Karpas-422 (cell line): Measurements from ENCODE around the gene PPP1R9B. TPM values are rescaled to one million over a fixed set of nuclear protein-coding genes. Genes with fewer than 3 reads are reported as not detected.

ENCODE experiments used
- DNase-seq: peaks from one replicate; pipeline ENCODE4 v3.0.0-alpha.2; 2015
- H2AFZ ChIP-seq: fragments of 200-600 bp; sonication (generic); 2 replicates; pipeline ENCODE4 v1.6.1; 2014; ENCODE audit warnings: antibody characterized with exemption, low read length, mixed read lengths
- H3K27ac ChIP-seq: fragments of 200-600 bp; sonication (generic); 2 replicates; pipeline ENCODE4 v1.5.1; 2014; ENCODE audit warnings: mild to moderate bottlenecking, low read length, moderate library complexity
- H3K27me3 ChIP-seq: fragments of 200-600 bp; sonication (generic); 2 replicates; pipeline ENCODE4 v1.6.1; 2014; ENCODE audit warnings: low read length, mixed read lengths
- H3K36me3 ChIP-seq: fragments of 200-600 bp; sonication (generic); 2 replicates; pipeline ENCODE4 v1.6.1; 2014; ENCODE audit warnings: low read length, mixed read lengths; ENCODE audit not compliant: insufficient read depth
- H3K4me1 ChIP-seq: fragments of 200-600 bp; sonication (generic); 2 replicates; pipeline ENCODE4 v1.6.1; 2014; ENCODE audit warnings: mild to moderate bottlenecking, low read length, mixed read lengths
- H3K4me2 ChIP-seq: fragments of 200-600 bp; sonication (generic); 2 replicates; pipeline ENCODE4 v1.6.1; 2014; ENCODE audit warnings: low read length, low read depth, mild to moderate bottlenecking; ENCODE audit not compliant: poor library complexity, severe bottlenecking
- H3K4me3 ChIP-seq: fragments of 200-600 bp; sonication (generic); 2 replicates; pipeline ENCODE4 v1.5.1; 2014; ENCODE audit warnings: mild to moderate bottlenecking, antibody characterized with exemption, low read length, mixed read lengths
- H3K79me2 ChIP-seq: fragments of 200-600 bp; sonication (generic); 2 replicates; pipeline ENCODE4 v1.6.1; 2014; ENCODE audit warnings: mild to moderate bottlenecking, low read length, mixed read lengths
- H3K9ac ChIP-seq: fragments of 200-600 bp; sonication (generic); 2 replicates; pipeline ENCODE4 v1.6.0; 2014; ENCODE audit warnings: low read length
- H3K9me2 ChIP-seq: fragments of 200-600 bp; sonication (generic), shearing (Covaris generic); replicated peaks from 2 replicates; pipeline ENCODE4 v1.6.0; 2014; ENCODE audit warnings: mild to moderate bottlenecking, low read length, moderate library complexity; ENCODE audit not compliant: insufficient read depth
- H3K9me3 ChIP-seq: fragments of 300-700, 200-600 bp; sonication (generic); 2 replicates; pipeline ENCODE4 v1.6.1; 2014; ENCODE audit warnings: low read length, mixed read lengths
- H4K20me1 ChIP-seq: fragments of 200-600 bp; sonication (generic); 2 replicates; pipeline ENCODE4 v1.6.1; 2014; ENCODE audit warnings: mild to moderate bottlenecking, antibody characterized with exemption, low read length, low read depth; ENCODE audit not compliant: insufficient read depth
- total RNA-seq: library from RNA; depleted of rRNA; stranded (reverse); fragments of >200 nt; shearing (Covaris generic); gene quantifications from 2 replicates; pipeline ENCODE4 v1.2.3, GENCODE V29; 2014; ENCODE audit warnings: low replicate concordance

PPP1R9B gene
- total RNA-seq, 1 experiment from 2014 or later = 41.0 TPM

DNA sequence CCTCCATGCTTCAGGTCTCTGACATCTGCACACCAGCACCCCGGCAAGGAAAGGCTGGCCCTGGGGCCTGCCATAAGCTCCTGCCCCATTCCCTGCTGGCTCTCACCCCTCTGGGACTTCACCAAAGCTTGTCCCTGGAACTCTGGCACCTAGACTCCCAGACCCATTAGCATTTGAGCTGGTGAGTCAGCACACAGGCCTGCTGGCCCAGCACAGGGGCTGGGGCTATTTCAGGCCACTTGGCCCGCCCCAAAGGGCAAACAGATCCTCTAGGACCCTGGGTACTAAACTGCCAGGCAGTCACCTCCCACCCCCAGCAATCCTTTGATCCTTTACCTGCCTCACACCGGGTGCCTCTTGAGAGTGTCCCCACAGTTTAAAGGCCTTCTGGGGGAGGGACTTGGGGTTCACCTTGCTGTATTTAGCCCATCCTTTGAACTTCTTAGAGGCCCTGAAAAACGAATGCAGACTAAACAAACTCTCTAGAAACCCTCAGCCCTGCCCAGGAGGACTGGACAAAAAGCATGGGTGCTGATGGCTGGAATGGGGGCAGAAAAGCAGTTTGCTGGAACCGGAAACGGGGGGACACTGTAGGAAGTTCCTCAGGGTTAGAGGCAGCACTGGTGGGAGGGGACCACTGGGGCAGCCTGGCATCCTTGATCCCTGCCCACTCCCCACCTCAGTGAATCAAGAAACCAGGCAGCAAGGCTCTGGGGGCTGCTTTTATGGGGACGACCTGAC lies 17.3 kb downstream of the PPP1R9B start:
- Histone ChIP-seq H3K4me1 (no peaks in the 10 kb centered on the region), H3K79me2 (no peaks in the 10 kb centered on the region), H3K4me2 (no peak overlapping the region), H2AFZ (no peak overlapping the region), H3K9me2 (no peaks in the 10 kb centered on the region), H3K27ac (no peak overlapping the region), H3K4me3 (no peak overlapping the region), H3K9me3 (no peaks in the 10 kb centered on the region), H3K36me3 (peaks cover 10% of the 10 kb centered on the region), H3K27me3 (no peaks in the 10 kb centered on the region), H4K20me1 (peaks cover 18% of the 10 kb centered on the region; the same call in 1 of the 2 replicates), H3K9ac (no peak overlapping the region)
- DNase-seq = no peak

GRCh38 chr17:50132104-50132794 lies 18.2 kb downstream of the PPP1R9B start:
- Histone ChIP-seq H3K9me2 (no peaks in the 10 kb centered on the region), H3K79me2 (no peaks in the 10 kb centered on the region), H3K27me3 (no peaks in the 10 kb centered on the region), H3K4me3 (no peak overlapping the region), H3K9ac (no peak overlapping the region), H3K36me3 (peaks cover 2% of the 10 kb centered on the region; the same call in 1 of the 2 replicates), H4K20me1 (peaks cover 10% of the 10 kb centered on the region; the same call in 1 of the 2 replicates), H3K4me2 (no peak overlapping the region), H3K27ac (no peak overlapping the region), H3K9me3 (no peaks in the 10 kb centered on the region), H3K4me1 (no peaks in the 10 kb centered on the region), H2AFZ (no peak overlapping the region)
- DNase-seq = no peak

DNA sequence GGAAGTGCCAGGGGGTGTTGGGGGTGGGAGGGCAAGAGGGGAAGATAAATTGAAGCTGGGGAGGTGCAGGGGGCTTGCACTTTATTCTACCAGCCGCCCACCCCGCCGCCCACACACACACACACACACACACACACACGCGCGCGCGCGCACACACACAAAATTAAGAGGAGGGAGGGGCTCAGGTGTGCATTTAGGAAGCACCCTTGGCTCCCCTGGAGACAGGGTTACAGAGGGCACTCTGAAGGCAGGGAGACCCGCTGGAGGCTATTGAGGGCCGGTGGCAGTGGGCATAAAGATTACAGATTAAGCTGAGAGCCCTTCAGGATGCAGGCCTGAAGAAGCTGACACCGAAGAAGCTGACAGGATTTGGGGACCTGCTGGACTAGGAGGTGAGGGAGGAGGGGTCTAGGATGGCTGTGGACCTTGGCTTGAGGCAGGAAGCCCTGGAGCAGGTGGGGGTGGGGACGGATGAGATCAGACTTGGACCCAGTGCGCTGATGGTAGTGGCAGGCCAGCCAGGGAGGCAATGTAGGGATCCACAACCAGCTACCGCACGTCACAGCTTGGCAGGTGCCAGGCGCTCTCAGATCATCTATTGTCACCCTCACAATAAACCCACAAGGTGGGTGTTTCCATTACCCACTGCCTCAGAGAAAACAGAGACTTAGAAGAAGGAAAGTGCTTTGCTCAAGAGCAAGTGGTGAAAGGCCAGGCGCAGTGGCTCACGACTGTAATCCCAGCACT lies 19.7 kb downstream of the PPP1R9B start:
- H3K36me3 ChIP-seq = no peaks in the 10 kb centered on the region; the same call in 1 of the 2 replicates
- no peaks in the 10 kb centered on the region for H3K79me2 ChIP-seq
- no peaks in the 10 kb centered on the region for H3K9me2 ChIP-seq
- H3K4me3 ChIP-seq = no peak overlapping the region
- H3K4me2 ChIP-seq = no peak overlapping the region
- H3K9me3 ChIP-seq = no peaks in the 10 kb centered on the region
- no peak overlapping the region for H3K9ac ChIP-seq
- DNase-seq = no peak
- no peak overlapping the region for H3K27ac ChIP-seq
- H3K27me3 ChIP-seq = no peaks in the 10 kb centered on the region
- H2AFZ ChIP-seq = no peak overlapping the region
- no peaks in the 10 kb centered on the region for H3K4me1 ChIP-seq
- peaks cover 7% of the 10 kb centered on the region; the same call in 1 of the 2 replicates for H4K20me1 ChIP-seq

GRCh38 chr17:50129728-50130558 lies 20.5 kb downstream of the PPP1R9B start, which contains the start of gene SAMD14:
SAMD14 (minus strand) TSS chr17:50130160; CDS start chr17:50124959, 5,201 bp downstream.
- Histone ChIP-seq H3K4me1 (no peaks in the 10 kb centered on the region), H3K36me3 (no peaks in the 10 kb centered on the region; the same call in 1 of the 2 replicates), H3K79me2 (no peaks in the 10 kb centered on the region), H3K27me3 (no peaks in the 10 kb centered on the region), H3K9ac (no peak within 1 kb of the TSS), H4K20me1 (peaks cover 7% of the 10 kb centered on the region; the same call in 1 of the 2 replicates), H3K4me2 (no peak within 1 kb of the TSS), H3K27ac (no peak within 1 kb of the TSS), H3K9me3 (no peaks in the 10 kb centered on the region), H3K9me2 (no peaks in the 10 kb centered on the region), H2AFZ (no peak within 1 kb of the TSS), H3K4me3 (no peak within 1 kb of the TSS)
- DNase-seq = no peak

GRCh38 chr17:50129353-50129727 lies 21.1 kb downstream of the PPP1R9B start:
- H3K4me1 ChIP-seq = no peaks in the 10 kb centered on the region
- no peaks in the 10 kb centered on the region for H3K79me2 ChIP-seq
- no peak overlapping the region for H2AFZ ChIP-seq
- H3K4me2 ChIP-seq = no peak overlapping the region
- no peak overlapping the region for H3K9ac ChIP-seq
- H3K9me2 ChIP-seq = no peaks in the 10 kb centered on the region
- DNase-seq = no peak
- no peak overlapping the region for H3K27ac ChIP-seq
- no peaks in the 10 kb centered on the region for H3K9me3 ChIP-seq
- H3K36me3 ChIP-seq = no peaks in the 10 kb centered on the region; the same call in 1 of the 2 replicates
- no peaks in the 10 kb centered on the region for H3K27me3 ChIP-seq
- H3K4me3 ChIP-seq = no peak overlapping the region
- peaks cover 7% of the 10 kb centered on the region; the same call in 1 of the 2 replicates for H4K20me1 ChIP-seq

DNA sequence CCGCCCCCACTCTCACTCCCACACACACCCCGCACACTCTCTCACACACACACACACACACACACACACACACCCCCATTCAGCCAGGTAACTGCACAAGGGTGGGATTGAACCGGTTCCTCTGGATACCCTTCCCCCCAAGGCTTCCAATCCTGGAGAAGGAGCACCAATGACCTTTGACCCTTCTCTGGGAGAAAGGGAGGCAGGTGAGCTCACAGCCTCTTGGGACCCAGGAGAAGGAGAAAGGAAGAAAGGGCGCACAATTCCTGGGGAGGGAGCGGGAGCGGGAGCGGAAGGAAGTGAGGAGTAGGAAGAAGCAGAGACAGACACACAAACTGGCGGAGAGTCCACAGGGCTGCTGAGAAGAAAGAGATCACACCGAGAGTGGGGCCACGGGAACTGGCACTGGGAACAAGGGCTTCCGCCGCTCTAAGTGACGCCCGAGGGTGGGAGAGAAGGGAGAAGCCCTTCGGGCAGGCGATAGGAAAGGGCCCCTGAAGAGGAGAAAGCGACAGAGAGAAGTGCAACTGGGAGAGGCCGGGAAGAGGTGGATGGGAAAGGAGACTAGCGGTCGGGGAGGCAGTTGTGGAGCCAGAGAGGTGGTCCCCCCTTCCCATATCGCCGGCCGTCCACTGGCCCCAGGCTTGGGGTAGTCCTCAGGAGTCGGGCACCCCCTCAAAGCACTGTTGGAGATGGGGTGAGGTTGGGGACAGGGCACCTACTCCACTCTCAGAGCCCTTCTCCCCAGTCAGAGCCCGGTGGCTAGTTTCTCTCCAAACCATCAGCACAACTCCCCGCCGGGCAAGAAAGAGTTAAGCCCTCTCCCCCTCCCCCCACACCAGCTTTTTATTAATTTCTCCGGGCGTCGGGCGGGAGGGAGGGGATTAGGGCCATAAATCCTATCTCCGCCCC lies 21.8 kb downstream of the PPP1R9B start:
- no peak overlapping the region for H2AFZ ChIP-seq

More for the DNA sequence above, 21.8 kb downstream of the PPP1R9B start:
- H3K9me2 ChIP-seq = no peaks in the 10 kb centered on the region
- H3K9ac ChIP-seq = no peak overlapping the region
- H3K79me2 ChIP-seq = no peaks in the 10 kb centered on the region
- no peak for DNase-seq
- no peaks in the 10 kb centered on the region for H3K4me1 ChIP-seq
- H3K9me3 ChIP-seq = no peaks in the 10 kb centered on the region
- H4K20me1 ChIP-seq = peaks cover 7% of the 10 kb centered on the region; the same call in 1 of the 2 replicates
- no peak overlapping the region for H3K27ac ChIP-seq
- no peaks in the 10 kb centered on the region; the same call in 1 of the 2 replicates for H3K36me3 ChIP-seq
- no peak overlapping the region for H3K4me2 ChIP-seq
- no peak overlapping the region for H3K4me3 ChIP-seq
- no peaks in the 10 kb centered on the region for H3K27me3 ChIP-seq
